Activated effector memory CD4-positive, alpha-beta T cell treated with Interleukin-2 at 50 U/mL for 16 hours (primary cell): ENCODE results near the gene SNCAIP.

Experiments
- DNase-seq: peaks from one replicate; pipeline ENCODE4 v3.0.0-alpha.2; 2020

The SNCAIP gene

GRCh38 chr5:122401976-122402725 lies 90.1 kb downstream of the SNCAIP start:
- DNase-seq = no peak

DNA sequence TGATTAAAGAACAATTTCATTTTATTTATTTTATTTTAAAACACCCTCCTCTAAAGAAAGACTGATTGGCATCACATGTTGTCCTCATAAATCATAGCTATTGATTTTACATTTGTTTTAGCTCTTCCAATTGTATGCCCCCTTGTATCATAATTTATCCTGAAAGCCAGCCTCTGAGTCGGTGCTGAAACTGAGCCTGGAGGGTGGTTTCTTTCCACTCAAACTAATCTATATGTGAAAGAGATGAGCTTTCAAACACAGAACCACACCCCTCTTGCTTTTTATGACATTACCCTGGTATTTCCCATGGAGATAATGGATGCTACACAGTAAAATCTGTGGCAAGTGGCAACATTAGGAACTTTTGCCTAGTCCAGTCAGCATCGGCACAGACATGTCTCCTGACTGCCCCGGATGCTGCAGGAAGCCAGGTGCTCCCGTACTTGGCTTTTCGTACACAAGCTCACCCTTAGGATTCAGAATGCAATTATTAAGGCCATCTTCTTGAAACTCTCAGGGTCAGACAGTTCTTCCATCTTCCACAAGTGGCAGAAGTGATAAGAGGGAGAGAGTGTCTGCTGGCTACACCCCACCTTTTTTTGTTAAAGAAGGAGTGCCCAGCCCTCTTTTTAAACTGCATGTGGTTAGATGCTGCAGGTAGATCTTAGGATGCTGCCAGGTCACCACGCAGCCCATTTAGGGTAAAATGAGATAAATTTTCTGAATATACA lies 91.1 kb downstream of the SNCAIP start:
- no peak for DNase-seq

GRCh38 chr5:122404018-122404417 lies 92.0 kb downstream of the SNCAIP start:
- no peak for DNase-seq

DNA sequence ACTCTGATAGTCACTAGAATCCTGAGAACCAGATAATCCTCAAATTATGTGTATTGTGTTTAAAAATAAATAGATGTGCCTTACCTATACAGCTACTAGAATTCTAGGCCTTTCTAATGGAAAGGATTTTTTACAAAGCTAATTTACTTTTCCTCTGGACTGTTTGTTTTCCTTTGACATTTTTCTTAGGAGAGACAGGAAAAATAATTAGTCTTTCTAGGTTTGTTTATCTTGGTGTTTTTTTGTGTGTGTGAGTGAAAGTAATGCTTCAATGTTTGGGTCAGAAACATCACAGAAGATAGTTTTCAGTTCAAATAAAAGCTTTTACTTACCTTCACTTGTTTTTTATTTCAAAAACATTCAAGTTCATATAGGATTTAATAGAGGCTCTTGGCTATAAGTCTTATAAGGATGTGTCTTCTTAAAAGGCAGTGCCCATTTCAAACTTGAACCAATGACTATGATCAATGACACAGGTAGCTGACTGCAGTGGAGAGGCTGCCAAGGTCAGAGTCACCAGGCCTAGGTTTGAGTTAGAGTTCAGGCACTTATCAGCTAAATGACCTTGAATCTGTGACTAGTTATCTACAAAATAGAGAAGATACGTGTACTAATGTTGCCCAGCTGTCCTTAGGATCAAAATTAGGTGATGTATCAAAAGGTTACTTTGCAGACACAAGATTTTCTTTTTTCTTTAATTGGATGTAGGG lies 92.8 kb downstream of the SNCAIP start:
- DNase-seq = no peak

- DNase-seq = no peak
Measured at GRCh38 chr5:122405751-122406150, 93.7 kb downstream of the SNCAIP start.

GRCh38 chr5:122406181-122406580 lies 94.1 kb downstream of the SNCAIP start:
- no peak for DNase-seq

DNA sequence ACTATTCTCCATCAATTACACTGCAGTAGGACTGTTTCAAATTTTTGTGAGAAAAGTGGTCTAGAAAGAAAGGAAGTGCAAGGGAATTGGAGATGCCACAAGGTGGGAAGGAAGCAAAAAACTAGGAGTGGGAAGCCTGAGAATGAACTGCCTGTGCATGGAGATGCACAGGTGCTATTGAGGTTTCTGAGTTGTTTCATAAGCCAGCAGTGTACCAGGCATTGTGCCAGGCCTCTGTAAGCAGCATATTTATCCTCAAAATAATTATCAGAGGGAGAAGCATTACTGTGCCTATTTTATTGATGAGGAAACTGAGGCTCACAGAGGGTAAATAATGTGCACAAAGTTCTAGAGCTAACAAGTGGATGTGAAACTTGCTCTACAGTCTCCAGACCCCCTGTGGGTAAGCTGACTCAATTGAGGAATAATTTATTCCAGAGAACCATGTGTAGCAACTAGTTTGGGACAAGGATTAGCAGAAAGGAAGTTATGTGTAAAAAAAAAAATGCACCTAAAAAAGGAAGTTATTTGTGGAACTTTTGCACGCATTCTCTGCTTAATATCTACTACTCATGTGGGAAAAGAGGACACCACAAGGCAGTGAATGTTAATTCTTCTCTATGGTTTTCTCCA lies 96.7 kb downstream of the SNCAIP start:
- DNase-seq = no peak

GRCh38 chr5:122412966-122413365 lies 100.9 kb downstream of the SNCAIP start:
- no peak for DNase-seq

DNA sequence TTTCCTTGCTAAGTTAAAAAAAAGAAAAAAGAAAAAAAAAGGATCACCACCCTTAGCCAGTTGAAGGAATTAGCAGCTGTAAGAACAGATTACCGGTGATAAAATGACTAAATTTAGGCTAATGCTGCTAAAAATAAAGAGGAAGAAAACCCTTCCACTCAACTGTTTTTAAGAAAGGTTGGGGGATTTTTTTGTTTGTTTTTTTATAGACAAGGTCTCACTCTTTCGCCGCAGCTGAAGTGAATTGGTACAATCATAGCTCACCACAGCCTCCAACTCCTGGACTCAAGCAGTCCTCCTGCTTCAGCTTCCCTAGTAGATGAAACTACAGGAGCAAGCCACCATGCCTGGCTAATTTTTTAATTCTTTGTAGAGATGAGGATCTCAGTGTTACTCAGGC lies 101.7 kb downstream of the SNCAIP start:
- DNase-seq = no peak

DNA sequence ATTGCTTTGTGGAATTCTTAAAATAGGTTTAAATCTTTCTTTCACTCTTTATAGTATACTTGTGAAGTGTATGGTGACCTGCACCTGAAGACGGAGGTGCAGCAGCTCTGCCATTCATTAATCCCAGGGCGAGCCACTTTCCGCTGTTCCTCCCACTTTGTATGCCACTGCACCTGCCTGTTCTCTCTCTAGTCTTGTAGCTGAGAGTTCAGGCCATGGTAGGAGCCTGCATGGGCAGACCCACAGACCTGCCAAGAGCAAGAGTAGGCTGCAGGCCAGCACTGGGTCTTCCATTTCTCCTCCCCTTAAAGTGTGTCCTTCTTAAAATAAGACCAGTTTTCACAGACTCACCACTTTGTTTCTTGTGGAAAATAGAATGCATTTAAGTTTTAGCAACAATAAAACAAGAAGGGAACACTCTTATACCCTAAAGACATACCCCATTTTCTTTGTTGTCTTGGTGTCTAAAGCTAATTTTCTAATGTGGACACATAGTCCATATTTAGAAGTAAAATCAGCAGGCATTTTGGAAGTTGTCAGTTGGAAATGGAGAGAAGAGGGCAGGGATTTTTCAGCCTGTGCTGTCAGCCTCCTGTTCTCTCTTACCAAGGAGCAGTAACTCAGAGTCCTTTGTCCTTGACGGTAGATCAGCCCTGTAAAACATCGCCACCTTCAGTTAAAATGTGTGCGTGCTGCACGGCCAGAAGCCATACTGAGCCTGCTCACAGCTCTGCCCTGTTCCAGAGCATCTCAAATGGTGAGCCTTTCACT lies 103.2 kb downstream of the SNCAIP start:
- DNase-seq = no peak

DNA sequence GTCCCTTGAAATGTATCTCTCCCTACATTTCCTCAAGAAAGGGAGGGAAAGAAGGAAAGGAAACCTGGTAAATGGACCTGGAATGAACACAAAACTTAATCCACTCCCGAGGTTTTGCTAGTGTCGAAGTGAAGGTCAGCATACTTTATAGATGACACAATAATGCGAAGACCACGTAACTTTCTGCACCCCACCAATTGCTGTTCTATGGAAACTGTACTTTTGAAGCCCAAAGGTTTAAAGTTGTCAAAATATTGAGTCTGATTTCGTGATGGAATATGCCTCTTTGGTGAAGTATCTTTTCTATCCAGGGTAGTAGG lies 103.7 kb downstream of the SNCAIP start:
- DNase-seq = no peak

GRCh38 chr5:122419142-122419894 lies 107.3 kb downstream of the SNCAIP start:
- DNase-seq = no peak

- DNase-seq = no peak
Measured at GRCh38 chr5:122420091-122420490, 108.1 kb downstream of the SNCAIP start.

DNA sequence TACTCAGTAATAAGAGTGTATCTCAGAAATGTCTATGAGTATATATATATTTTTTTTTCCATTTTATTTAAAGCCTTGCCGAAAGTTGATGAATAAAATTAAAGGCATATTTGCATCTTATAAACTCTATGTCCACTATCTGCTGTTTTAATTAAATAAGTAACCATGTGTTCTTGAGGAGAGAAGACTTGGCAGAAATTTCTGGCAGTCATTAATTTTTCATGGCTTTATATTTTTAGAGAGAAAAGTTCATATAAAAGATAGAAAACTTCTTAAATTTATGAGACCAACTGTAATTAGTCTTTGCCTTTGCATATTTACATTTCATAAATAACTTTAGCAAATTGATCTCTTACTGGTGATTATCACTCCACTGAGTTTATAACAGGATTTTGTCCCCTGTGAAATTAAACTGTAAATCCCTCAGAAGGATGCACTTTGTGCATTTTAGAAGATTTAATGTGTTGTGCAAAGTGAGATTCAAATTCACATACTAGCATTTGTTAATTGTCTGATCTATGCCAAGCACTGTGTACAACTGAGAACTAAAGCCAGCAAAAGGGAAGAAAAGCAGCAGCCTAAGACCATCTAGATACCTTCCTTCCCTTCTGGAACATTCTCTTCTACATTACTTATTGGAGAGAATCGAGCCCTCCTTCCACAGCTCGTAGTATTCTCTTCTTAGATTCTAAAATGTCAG lies 108.7 kb downstream of the SNCAIP start:
- no peak for DNase-seq

DNA sequence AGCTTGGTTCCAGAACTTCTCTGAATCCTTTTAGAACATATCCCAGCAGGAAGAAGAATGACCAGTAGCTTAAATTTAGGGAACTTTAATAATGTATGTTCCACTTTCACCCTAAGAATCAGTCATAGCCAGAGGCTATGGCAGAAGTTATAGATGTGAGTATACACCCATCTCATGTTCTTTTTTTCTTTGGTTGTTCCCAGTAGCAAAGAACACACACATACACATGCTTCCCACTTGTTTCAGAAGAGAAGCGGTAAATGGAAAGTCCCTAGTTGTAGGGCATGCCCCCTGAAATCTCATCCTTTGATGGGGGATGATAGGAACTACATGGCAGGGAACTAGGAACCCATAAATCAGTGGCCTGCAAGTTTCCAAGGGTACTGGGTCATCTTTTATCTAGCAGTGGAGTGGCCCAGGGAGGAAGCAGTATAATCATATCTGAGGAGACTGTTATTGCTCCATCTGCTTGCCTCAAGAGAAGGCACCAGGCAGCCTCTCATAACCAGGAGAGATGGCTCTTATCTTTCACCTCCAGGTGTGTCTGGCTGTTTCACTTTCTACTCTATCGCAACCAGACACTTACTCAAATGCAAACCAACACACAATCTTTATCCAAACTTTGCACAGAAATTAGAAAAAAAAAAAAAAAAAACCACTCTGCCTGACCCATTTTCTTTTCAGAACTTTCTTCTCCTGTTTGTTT lies 109.5 kb downstream of the SNCAIP start:
- DNase-seq = no peak

- DNase-seq = no peak
Measured at GRCh38 chr5:122423221-122423620, 111.2 kb downstream of the SNCAIP start.

GRCh38 chr5:122424132-122424531 lies 112.1 kb downstream of the SNCAIP start:
- DNase-seq = no peak

- DNase-seq = no peak
Measured at GRCh38 chr5:122426301-122426700, 114.3 kb downstream of the SNCAIP start.

- DNase-seq = no peak
Measured at GRCh38 chr5:122427621-122428020, 115.6 kb downstream of the SNCAIP start.

DNA sequence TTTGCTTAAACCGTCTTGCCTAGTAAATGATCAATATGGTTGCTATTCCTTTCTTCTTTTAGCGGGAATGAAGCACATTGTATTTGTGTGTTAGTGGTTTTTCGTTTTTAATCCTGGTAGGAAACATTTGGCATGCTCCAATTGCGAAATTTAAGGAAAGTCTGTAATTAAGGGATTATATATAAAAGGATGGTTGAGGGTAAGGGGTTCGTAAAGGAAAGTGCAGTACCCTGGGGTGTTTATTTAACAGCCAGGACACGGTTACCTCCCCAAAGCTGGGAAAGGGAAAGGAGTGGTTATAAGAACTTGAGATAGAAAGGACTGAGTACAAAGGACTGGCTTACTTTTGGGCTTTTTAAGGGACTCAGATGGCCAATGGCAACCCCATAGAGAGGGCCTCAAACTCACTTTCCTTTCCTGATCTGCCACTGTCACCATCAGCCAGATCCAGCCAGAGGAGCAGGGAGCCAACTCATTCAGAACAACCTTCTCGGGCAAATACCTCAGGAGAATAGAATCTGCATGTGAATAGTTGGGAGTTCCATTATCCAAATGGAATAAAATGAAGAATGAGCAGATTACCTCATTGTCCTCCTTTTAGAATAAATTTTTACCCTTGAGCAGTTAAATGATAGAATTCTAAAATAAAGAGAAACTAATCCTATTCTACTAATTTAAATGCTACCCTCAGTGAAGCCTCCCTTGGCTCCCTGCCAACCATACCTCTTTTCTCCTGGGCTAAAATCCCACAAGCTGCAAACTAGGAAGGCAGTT lies 117.7 kb downstream of the SNCAIP start:
- DNase-seq = no peak
